Measurements from ENCODE around the gene CTLA4.
A peak's percentile ranks its signal among the peaks of the same experiment; 100 is the strongest.

The CTLA4 gene

DNA sequence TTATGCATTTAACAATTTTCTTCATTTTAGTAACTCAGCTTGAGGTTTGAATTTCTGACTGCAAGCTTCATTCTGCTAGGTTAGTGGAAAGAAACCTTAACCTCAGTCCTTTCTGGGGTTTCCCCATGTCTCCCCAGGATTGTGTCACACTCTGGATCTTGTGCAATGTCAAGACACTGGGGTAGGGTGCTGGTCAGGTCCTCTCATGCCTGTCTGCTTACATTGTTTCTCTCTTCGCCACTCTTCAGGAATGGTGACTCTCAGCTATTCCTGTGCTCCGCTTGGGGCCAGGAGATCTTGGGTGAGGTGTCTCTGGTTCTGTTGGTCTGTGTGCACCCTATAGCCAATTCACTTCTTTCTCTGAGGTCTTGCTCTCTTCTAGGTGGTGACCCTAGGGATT is 23.9 kb downstream of the CTLA4 start:
- no peak for DNase-seq (ENCODE audit: low spot score)

DNA sequence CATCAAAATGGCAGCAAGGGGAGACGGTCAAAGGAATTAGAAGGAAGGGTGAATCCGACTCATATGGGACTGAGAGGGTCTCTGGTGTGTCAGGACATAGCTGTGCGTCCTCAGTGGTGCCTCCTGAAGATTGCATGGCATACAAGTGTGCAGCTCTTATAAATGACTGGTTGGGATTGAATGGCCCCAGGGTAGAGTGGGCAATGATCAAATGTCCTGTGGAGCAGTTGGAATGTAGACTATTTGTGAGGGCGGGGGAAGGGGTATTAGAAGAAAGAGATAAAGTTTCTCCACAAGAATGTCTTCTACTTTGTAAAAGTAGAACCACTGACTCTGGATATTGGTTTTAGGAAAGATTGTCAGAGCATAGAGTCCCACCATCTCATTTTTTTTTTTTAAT is 24.6 kb downstream of the CTLA4 start:
- DNase-seq (ENCODE audit: low spot score) = no peak

DNA sequence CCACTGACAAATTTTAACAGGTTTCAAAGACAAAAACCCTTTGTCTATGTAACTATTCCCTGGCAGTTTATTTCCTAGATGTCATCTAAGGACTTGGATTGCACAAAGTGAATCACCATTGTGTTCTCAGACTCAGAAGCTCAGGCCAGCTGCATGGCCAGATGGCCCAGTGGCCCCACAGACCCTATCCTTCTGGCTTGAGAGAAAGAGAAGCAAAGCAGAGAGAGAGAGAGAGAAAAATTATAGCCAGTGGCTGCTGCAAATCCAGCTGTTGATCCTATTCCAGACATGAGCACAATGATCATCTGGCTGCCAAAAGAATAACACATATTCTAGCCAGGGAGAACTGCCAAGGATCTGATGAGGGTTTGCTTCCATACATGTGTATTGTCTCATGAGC is 25.8 kb downstream of the CTLA4 start:
- peak; percentile 37 for DNase-seq (ENCODE audit: low spot score)

DNA sequence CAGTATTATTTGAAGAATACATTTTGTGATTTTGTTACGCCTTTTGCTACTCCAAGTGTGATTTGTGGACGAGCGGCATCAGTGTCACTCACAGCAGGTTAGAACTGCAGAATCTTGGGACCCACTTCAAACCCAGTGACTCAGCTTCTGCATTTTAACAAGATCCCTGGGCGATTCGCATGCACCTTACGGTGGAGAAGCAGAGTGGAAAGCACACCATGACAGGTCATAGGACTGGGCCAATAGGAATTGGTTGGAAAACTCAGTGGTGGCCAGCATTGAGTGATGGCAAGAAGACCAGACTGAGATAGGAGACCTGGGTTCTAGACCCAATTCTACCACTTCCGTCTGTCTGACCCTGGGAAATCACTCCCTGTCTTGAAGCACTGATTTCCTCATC is 26.3 kb downstream of the CTLA4 start:
- DNase-seq (ENCODE audit: low spot score) = no peak

DNA sequence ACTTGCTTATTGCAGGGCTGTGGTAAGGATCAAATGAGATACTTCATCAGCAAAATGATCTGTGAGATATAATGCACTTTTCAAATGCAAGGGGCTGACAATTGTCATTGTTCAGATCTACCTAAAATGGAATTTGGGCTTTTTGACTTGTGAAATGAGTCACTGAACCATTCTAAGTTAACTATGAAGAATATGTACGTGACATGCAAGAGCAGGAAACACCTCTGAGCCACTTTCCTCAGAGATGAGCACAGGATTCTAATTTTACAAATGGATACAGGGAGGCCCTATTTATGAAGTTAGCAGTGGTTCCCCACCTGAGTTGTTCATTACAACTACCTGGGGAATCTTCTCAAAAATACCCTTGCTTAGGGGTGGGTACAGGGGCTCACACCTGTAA is 26.7 kb downstream of the CTLA4 start:
- no peak for DNase-seq (ENCODE audit: low spot score)

DNA sequence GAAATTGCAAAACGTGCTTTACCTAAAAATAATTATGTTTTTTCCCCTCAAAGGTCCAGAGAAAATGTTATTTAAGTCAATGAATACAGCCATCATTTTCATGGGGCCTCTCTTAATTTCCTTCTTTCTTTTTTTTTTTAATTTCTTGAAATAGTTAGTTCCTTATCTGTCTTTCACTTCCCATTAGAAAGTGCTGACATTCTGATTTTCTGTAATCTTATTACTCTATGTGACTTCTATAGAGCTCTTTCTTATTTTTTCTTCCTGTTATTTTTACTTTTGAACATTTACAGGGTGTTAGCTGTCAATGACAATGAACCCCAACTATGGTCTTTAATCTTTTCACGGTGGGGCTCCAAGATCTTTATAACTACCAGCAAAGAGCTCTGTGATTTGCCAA is 30.0 kb downstream of the CTLA4 start:
- DNase-seq (ENCODE audit: low spot score) = no peak

DNA sequence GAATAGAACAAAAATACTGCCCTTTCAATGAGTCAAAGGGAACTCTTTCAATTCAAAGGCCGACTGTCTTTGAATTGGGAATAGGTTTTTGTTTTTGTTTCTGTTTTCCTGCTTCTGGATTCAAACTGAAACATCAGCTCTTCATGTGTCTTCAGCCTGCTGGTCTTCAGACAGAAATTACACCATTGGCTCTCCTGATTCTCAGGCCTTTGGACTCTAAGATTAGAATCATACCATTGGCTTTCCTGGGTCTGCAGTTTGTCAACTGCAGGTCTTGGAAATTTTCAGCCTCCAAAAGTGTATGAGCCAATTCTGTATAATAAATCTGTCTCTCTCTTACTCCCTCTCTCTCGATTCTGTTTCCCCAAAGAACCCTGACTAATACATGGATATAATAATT is 31.1 kb downstream of the CTLA4 start:
- DNase-seq (ENCODE audit: low spot score) = no peak

DNA sequence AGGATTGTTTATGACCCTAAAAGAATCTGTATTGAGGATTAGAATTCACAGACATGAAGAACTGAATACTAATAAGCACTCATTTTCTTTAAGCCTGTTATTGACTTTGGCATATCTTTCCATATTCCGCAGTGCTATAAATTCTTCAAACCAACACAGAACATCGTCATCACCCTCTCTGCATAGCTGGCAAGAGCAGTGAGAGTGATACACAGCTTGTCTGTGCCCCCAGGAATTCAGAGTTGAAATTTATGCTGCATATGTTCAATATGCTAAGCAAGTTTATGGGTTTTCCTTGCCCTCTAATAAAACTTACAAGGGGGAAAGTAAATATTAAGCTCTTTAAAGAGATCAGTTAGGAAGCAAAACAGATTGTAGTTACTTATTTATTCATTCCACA is 32.7 kb downstream of the CTLA4 start:
- no peak for DNase-seq (ENCODE audit: low spot score)

DNA sequence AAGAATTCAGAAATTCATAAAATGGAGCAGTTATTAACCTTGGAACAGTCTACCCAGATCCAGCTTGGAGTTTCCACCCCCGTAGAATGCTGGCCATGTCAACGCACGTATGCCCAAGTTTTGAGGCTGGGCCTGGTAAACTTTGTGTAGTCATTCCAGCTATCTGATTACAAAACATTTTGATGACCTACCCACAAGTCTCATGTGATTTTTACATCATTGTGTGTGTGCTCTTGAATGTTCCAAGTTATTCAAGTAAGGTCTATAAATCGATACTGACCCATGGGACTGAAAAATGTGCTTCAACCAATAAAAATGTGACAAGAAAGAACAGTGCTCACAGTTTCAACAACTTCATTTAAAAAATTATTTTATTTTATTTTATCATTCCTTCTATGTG is 36.5 kb downstream of the CTLA4 start:
- DNase-seq (ENCODE audit: low spot score) = no peak

DNA sequence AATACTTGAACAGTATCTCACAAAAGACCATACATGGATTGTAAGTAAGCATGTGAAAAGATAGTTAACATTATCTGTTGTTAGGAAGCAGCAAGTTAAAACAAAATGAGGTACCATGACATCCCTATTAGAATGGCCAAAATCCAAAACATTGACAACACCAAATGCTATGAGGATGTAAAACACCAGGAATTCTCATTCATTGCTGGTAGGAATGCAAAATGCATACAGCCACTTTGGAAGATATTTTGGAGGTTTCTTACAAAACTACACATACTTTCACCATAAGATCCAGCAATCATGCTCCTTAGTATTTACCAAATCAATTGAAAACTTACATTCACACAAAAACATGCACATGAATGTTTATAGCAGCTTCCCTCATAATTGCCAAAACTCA is 38.1 kb downstream of the CTLA4 start:
- no peak for DNase-seq (ENCODE audit: low spot score)

DNA sequence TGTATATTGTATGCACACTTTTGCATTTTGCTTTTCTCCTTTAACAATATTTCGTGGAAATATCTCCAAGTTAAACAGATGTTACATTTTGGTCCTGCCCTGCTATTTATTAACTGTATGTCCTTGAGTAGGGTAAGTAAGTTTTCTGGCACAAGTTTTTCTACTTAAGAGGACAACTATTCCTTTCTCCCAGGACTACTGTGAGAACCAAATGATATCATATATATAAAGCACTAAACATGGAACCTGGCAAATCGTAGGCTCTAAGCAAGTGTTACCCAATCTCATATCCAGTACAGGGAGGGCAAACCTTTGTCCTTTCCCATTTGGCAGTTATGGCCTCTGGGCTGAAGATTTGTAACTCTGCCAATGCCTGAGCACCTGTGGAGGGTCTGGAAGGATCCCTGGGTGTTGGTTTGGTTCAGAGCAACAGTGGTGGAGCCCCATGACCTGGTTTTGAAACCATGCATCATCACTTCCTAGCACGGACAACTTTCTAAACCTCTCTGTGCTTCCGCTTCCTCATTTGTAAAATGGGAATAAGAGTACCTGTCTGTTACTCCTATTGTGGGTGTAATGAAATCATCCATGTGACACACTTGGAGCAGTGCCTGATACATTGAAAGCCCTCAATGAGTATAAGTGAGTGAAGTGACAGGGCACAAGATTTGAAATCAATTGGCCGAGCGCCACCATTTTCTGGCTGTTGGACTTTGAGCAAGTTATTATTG is 40.7 kb downstream of the CTLA4 start:
- no peak for DNase-seq (ENCODE audit: low spot score)

DNA sequence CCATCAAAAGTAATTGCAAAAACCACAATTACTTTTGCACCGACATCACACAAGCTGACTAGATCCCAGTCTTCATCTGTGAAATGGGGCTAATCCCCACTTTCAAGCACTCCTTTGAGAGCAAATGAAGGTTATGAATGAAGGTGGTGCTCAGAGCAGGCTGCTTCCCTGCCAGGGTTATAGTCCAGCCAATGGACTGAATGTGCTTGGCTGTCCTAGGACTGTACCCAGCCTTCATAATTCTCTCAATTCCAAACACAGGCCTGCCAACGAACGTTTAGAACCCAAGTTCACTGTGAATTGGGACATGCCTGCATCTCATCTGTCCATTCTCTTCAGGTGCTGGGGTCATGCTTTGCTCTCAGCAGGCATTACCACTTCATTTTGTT is 41.2 kb downstream of the CTLA4 start:
- DNase-seq (ENCODE audit: low spot score) = no peak

DNA sequence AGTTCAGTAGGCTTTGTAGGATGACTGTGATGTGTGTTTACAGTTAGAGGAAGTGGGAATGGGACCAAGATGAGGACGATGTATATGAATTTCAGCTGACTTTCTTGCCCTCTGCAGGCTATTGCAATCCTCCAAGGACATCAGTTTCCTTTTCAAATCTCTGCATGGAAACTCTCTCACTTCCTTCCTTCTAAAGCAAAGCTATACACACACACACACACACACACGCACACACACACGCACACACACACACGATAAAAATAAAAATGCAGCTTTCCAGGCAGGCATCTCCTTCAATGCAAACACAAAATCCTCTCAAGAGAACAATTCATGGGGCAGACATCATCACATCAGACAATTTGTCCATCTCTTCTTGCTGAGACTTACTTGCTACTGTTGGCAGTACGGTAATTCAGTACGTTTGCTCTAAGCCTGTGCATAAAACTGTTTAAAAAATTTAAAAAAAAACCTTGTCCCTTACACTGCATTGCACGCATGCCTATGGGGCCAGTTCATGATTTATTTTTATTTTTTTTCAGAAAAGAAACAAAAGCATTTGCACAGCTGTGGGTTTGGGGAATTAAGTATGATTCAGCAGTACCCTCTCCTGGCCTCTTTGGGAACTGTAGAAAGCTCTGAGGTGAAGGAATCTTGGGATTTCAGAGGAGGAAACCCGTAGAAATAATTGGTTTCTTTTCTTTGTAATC is 41.8 kb downstream of the CTLA4 start:
- DNase-seq (ENCODE audit: low spot score) = peak; percentile 80

DNA sequence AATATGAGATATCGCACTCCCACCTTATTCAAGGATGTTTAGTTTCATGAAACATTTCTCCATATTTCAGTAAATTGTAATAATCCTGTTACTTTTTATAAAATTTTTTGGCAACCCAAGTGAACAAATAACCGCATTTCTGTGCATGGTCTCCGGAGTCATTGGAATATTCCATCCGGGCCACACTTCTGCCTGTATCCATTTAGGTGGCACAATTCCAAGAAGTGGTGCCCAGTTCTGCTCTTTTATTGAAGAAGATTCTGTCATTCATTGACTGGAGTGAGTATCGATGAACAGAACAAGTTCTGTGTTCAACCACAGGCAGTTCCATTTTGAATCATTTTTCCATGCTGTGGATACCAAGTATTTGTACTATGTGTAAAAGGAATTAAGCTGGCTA is 42.4 kb downstream of the CTLA4 start:
- DNase-seq (ENCODE audit: low spot score) = peak; percentile 38

DNA sequence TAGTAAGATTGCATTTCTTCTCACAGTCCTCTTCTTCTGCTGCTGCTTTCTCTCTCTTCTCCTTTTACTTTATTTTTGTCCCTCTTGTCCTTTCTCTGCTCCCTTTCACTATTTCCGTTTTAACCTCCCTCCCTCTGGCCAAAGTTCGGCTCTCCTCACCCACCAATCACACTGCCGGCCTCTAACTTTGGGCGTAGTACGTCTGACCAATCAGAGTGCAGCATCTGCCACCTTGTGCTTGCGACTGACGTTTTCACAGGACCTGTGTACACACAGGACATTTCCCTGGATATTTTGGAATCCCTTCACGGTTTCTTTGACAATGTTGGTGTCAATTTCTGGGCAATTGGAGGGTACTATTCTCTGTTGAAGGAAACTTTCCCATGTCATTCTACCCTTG is 46.4 kb downstream of the CTLA4 start:
- no peak for DNase-seq (ENCODE audit: low spot score)

DNA sequence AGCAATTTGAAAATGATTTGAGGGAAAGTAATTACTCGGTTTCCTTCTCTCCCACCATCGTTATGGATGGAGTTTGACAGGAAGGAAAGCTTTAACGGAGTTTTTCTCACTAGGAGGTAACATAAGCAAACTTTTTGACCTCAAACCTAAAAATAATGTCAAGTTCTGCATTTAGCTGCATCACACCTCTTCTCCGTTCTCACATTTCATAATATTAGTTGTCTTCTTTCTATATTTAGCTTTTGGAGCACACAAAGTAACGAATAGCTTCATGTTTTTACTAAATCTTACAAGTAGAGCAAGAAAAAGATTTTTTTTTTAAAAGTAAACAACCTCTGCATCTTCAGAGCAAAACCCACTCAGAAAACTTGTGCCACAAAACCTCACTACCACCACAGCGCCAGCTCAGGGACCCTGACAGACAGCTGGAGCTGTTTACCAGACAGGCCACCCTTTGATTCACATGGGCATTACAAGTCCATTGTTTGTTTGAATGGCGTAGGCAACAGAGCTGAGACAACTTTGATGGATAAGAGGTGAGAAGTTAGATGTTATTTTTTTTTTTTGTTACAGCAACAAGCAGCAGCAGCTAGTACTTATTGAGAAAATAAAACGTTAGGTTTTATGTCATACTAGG is 47.1 kb downstream of the CTLA4 start:
- DNase-seq (ENCODE audit: low spot score) = no peak

DNA sequence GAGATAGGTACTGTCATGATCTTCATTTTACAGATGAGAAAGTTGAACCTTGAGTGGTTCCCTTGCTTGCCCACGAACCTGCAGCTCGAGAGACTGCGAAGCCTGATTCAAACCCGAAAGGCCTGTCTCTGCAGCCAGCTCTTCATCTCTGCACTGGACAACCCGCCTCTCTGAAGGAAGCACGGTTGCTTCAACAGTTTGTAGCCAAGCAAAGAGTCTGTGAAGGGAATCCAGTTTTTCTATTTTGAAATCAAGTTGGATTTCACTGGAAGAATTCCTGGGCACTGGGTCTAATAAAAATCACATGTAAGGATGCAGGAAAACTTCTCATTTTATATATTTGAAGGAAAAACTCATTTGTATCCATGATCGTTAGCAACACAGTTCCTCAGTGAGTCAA is 47.7 kb downstream of the CTLA4 start:
- peak; percentile 69 for DNase-seq (ENCODE audit: low spot score)

DNA sequence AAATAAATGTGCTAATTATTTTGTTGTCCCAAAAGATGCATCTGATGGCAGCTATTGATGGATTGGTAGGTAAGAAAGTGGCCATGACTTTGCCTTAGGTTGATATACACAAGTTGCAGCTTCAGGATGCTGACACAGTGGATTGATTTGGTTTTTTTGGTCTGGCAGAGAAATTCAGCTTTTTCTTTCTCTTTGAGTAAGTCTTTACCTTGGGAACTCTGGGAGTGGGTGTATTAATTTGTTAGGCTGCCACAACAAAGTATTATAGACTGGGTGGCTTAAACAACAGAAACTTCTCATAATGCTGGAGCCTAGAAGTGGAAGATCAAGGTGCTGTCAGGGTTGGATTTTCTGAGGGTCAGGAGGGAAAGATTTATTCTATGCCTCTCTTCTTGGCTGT is 49.2 kb downstream of the CTLA4 start:
- DNase-seq (ENCODE audit: low spot score) = no peak

DNA sequence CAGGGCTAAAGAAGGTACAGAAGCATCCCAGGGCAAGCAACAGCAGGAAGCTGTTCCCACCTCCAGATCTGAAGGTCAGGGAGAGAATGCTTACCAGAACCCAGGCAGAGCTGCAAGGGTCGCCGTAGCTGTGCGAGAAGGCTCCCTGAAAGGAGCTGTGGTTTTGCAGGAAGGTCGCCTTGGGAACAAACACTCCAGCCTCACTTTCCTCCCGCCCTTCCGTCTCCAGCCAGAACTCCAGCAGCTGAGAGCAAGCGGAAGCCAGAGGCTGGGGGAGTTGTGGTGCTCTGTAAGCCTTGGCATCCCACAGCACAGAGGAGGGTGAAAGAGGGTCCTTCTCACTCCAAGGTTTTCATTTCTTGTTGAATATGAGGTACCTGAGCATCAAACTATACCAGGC is 50.7 kb downstream of the CTLA4 start:
- no peak for DNase-seq (ENCODE audit: low spot score)

DNA sequence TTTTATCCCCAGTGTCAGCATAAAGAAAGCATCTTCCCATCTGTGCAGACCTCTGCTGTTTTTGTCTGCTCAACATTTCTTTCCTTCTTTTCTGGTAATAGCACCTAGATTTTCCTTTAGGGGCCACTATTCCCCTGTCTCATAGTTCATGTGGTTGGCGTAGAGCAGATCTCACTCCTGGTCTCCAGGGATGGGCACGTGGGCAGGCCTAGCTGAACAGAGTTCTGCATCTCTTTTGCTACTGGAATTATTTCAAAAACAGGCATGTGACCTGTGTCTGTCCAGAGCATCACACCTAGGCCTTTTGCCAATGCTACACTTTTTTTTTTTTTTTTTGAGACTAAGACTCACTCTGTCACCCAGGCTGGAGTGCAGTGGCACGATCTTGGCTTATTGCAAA is 51.3 kb downstream of the CTLA4 start:
- DNase-seq (ENCODE audit: low spot score) = no peak

All from AG20443 (cell line).